TTC549 (cell line): ENCODE results near the gene CABLES2.
"Not testable (repeated sequence)": the region's sequence is repeated elsewhere in the genome, so short reads cannot be mapped to it uniquely, and the experiment has no call there.

Experiments used
- FAIRE-seq: peaks from 2 replicates; lab custom pipeline; 2012; peaks lifted over from hg19 to GRCh38; lab: Jason Lieb, UNC

Gene CABLES2

DNA sequence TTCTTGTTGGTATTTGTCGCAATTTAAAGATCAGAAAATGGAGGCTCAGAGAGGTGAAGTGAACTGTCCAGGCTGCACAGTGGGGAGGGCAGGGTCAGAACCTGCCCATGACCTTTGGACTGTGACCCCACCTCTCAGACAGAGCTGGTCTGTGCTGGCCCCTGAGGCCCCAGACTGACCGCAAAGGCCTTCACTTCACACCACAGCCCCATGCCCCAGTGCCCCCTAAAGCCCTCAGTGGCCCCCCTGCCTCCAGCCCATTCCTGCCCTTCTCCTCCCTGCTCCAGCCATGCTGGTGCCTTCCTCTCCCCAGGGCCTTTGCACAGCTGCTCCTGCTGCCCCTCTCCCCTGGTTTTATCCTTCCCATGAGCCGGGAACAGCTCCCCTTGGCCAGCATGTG, 29.6 kb upstream of the CABLES2 start:
- FAIRE-seq = no peak

DNA sequence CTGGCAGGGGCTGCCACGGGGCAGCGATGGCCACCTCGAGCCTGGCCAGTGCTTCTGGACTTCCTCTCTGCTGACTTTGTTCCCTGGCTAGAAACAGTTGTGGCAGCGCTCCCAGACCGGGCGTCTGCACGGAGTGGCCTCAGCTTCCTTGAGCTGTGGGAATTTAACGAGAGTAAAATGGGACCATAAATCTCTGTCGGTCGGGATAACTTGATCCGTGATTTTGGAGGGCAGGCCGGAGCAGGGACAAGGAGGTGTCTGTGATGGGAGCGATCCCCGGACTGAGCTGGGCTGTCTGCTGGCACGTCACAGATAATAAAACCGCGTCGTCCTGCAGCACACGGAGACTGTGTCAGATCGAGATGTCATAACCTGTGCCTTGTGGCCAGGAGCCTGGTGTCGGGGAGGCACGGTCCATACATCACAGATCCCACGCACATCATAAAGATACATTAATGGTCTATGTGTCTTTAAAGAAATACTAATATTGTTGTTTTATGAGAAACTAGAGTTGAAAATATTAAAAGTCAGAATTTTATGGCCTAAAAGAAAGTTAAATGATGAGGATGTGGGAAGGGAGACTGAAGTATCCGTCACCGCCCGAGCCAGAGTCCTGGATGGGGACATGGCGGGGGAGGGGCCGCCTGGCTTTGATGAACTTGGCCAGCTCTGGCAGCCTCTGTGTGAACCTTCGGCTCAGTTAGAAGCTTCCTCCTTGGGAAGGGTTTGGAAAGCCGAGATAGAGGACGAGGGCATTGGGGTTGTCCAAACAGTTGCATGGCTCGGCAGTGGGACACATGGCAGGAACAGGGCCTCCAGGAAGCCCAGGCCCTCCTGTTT, 26.8 kb upstream of the CABLES2 start:
- FAIRE-seq = no peak

DNA sequence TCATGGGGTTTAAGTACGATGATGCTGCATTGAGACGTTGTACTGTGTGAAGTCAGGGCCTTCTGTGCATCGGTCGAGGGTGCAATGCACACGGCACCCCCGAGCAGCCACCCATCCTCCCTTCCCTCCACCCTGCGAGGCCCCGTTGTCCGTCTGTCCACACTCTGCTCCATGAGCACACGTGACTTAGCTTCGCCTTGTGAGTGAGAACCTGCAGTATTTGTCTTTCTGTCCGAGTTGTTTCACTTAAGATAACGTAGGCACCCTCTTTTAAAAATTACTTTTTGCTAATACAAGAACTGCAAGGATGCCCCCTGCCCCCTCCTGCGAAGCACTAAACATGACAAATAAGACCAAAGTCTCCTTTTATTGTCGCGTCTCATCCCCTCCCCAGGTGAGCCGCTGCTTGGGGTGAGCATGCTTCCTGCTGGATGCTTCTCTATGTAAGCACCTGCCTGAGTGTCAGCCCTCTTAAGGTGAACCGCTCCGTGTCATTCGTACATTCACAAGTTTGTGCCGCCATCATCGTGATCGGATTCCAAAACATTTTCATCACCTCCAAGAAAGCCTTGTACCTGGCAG, 23.9 kb upstream of the CABLES2 start:
- FAIRE-seq = no peak

DNA sequence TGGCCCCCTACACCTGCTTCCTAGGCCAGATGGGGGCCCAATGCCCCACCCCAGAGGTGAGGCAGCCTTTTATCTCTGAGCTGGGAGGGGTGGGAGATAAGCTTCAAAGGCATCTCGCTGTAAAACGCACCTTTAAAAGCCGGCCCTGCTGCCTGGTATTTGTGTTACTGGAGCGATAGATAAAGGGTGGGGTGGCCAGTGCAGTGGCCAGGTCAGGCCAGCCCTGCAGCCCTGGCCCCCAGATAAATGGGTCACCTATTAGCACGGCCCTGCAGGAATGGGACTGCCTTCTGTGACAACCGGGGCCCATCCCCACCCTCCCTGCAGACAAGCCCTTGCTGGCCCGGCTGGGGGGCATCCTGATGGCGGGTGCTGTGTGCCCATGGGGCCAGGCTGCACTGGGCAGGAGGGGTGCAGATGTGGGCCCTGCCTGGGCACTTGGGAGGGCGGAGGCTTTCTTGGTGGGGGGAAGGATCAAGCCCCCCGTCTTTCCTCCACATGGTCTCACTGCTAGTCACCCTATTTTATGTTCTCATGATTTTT, 23.3 kb upstream of the CABLES2 start:
- FAIRE-seq = no peak

DNA sequence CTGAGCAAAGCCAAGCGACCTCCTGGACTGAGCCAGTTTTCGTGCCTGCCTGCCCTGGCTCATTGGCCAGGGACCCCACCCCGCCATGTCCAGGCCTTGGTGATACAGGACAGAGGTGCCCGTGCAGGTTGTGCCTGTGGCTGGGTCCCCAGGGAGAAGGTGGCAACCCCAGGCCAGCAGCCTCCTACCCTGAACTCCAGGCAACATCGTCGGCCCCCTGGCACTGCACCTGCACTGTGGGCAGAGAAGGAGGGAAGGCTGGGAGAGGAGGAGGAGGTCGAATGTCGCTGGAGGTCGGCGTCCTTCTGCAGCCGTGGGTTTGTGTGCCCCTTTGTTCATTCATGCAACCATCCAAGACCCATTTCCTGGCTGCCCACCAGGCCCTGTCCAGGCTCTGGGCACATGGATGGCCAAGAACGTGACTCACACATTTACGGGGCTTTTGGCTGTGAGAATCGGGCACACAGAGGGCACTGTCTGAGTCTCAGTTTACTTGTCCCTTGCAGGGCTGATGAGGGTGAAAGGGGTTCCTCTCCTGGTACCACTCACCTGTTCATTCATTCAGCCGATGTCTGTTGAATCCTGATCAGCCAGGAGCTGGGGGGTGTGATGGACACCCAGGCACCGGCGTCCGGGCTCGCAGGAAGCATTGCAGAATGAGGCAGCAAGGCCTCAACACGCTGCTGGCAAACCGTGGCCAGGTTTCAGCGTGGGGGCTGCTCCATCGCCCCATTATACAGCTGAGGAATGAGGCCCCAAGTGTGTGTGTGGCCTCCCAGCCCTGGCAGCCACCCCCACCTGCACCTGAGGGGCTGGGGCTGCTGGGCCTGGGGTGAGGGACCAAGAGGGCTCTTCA, 22.6 kb upstream of the CABLES2 start:
- FAIRE-seq = no peak

DNA sequence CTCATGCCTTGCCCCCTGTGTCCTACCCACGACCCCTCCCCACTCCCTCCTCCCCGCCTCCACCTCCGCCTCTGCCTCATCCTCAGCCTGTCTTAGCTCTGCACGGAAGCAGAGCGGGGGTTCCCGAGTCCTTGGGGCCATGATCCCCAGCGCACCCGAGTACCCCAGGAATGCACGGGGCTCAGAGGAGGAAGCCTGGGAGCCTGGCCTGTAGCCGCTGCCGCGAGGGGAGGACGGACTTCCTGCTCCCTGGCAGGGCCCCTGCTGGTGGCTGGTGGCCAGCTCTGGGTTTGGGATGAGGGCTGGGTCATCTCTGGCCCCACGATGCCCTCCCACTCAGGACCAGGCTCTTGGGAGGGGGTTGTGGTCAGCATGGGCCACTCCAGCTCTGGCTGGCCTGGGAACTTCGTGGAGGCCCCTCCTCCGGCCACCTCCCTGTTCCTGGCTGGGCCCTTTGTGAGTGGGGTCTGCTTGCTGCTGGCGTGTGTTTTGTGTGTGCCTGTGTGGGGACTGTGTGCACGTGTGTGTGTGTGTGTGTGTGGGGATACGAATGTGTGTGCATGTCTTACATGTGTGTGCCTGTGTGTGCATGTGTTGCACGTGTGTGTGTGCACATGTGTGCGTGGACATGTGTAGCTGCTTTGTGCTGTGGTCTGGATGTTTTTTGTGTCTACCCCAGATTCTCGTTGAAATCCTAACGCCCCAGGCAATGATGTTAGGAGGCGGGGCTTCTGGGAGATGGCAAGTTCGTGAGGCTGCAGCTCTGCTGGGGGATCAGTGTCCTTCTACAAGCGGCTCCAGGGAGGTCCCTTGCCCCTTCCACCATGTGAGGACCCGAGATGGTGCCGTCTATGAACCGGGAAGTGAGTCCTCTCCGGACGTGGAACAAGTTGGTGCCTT, 21.6 kb upstream of the CABLES2 start:
- no peak for FAIRE-seq

DNA sequence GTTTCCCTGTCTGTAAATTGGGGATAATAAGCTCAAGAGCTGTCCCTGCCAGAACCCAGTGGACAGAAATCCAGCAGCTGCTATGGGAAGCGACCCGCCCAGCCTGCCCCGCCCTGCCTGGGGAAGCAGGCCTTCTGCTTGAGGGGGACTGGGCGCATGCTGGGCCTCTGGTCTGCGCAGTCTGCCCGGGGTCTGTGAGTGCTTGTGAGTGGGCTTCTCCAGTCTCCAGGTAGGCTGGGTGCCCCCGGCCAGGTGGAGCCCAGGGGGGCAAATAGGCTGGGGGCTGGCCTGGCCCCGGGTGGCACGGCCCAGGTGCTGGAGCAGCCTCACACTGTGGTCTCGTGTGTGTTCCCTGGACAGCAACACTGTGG, 20.9 kb upstream of the CABLES2 start:
- no peak for FAIRE-seq

DNA sequence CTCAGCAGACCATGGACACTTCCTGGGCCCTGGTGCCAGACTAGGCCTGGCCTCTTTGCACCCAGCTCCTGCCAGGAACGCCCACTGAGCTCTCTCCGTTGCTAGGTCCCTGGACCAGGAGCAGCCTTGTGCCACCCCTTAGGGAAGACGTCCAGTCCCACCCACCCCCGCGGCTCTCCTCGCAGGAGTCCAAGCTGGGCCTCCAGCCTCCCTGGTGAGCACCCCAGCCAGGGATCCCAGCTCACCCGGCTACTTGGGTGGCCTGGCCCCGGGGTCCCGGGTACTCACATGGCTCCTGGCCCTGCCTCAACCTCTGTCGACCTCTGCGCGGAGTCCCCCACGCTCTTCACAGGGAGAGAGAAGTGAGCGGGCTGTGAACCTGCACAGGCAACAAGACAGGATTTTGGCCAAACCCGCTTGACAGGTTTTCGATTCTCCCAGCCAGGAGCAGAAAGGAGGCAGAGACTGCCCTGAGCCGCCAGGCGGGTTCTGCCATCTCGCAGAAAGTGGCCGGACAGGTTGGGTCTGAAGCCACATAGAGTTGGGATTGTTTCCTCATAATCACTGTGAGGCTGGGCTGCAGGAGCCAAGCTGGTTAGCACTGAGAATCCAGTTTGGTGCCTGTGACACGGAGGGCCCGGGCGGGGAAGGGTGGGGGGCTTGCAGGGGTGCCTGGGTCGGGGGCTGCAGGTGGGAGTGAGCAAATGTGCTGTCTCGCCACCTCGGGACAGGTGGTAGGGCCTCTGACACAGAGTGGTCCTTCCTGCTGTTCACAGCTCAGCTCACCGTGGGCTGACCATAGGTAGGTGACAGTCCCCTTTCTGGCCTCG, 20.3 kb upstream of the CABLES2 start, which contains the start of gene RBBP8NL:
TSS of gene RBBP8NL (minus strand) at position 368 of the 830 bp plus-strand sequence. CDS start 7,892 bp downstream, outside the sequence.
- FAIRE-seq = no peak

DNA sequence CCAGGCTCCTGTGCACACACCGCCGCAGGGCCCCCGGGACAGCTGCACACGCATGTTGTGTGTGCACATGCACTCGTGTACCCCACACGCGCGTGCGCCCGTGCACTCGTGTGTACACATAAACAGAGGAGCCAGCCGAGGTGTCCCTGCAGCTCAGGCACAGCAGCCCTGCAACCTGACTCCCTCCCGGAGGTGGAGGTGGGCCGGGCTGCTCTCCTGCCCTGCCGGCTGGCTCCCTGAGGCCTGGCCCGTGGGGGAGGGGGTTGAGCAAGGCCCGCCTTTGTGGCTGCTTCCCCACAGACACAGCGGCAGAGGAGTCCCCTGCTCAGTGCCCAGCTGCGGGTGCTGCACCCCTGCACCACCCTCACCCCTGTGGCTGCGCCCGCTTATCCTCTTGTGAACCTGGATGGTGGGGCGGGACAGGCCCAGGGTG, 19.6 kb upstream of the CABLES2 start:
- no peak for FAIRE-seq

DNA sequence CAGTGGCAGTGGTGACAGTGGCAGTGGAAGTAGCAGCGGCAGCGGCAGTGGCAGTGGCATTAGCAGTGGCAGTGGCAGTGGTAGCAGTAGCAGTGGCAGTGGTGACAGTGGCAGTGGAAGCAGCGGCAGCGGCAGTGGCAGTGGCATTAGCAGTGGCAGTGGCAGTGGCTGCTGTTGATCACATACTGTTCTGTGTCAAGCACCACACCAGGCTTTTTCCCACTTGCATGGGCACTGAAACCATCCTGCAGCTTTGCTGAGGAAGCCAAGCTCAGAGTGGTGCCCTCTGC, 18.9 kb upstream of the CABLES2 start:
- FAIRE-seq = not testable (repeated sequence)

DNA sequence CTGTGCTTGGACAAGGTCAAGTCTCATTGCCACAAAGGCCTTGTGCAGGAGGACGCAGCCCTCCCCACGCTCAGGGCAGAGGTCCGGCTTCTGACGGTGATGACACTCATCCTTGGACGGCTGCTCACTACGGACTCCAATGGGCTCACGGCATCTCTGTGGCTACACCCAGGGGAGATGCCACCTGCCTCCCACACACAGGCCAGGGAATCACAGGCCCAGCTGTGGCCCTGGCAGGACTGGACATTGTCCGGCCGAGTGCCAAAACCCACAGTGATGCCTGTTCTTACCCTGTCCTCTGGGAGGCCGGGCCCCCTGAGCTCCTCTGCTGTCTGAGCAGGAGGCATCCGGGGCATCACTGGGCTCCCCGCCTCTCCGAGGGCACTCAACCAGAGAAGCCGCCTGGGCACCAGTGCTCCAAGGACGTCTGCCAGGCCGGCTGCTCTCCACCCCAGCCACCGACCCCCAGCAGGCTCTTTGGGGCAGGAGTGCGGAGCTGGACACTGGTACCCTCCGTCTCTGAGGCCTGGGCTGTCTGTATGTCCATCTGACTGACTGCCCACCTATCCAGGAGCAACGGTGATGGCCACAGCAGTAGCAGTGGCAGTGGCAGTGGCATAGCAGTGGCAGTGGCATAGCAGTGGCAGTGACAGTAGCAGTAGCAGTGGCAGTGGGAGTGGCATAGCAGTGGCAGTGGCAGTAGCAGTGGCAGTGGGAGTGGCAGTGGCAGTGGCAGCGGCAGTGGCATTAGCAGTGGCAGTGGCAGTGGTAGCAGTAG, 18.4 kb upstream of the CABLES2 start:
- no peak for FAIRE-seq

DNA sequence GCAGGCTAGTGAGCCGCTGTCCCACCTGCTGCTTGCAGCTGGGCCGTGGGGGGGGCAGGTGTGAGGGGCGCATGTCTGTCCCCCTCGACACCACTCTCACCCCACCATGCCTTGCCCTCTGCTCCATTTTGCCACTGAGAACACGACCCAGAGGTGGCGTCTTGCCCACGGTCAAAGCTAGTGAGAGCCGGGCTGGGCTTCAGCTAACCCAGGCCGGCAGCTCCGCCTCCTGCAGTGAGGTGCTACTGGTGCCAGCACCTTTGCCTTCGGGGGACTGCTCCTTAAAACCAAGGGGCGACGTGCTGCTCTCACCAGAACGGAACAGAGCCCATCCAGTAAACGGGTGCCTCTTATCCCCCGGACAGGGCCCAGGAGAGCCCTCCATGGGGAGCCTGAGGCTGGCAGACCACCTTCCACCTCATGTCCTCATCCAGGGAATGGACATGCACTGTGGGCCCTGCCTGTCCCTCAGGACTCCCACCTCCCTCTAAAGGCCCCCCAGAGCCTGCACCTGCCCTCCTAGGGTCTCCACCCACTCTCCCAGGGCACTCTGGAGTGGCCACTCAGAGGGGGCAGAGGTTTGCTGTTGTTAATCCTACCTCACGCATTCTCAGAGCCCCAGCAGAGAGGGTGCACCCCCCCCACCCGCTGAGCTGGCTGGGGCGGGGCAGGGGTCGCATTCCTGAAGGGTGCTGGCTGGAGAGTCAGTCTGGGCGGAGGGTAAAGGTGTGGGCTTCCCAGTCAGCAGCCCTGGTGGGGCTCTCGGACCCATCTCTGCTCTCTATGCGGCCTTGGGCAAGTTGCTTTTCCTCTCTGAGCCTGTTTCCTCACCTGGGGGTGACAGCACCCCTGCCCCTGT, 17.4 kb upstream of the CABLES2 start:
- FAIRE-seq = no peak

DNA sequence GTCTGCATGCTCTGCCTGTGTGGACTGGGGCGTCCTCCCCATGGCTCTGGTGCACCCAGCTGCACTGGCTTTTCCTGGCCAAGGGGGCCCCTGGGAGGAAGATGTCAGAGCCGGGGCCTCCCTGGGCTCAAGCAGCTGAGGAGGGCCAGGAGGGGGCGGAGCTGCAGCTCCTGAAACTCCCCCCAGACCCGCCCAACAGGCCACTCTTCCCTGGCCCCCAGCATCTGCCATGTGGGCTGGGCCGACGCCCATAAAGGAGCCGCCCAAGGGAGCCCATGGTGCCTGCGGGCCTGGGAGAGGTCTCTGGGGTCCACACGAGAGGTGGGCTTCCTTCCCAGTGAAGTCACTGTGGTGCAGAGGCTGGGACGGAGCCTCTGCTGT, 16.2 kb upstream of the CABLES2 start:
- FAIRE-seq = no peak

DNA sequence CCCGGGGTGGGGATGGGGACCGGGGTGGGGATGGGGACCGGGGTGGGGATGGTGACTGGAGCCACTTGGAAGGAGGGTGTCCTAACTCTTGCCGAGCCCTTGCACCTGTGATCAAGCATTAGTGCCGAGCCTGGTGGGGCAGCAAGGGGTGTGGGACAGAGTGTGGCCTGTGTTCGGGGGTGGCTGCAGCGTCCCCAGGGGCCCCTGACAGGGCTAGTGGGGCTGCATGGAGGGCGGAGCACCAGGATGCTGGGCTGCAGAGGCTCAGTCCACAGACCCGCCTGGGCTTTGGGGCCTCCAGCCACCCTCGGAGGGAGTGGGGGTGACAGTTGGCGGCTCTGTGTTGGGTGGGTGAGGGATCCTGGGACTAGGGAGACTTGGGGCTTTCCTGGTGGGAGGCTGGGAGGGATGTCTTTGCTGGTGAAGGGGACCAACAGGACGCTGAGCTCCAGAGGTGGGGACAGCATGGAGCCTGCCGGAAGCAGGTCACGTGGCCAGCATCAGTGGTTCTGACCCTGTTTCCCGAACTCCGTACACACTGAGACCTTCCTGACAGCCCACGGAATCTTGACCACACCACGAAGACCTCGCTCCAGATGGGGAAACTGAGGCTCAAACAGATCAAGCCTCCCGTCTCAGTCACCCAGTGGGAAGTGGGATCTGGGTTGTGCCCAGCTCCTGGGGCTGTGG, 15.7 kb upstream of the CABLES2 start:
- no peak for FAIRE-seq

DNA sequence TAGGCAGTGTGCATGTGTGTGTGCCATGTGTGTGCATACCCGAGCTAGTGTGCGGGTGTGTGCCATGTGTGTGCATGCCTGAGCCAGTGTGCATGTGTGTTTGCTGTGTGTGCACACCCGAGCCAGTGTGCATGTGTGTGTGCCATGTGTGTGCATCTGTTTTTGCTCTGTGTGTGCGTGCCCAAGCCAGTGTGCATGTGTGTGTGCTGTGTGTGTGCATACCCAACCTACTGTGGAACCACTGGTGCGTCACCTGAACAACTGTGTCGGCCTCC, 14.6 kb upstream of the CABLES2 start:
- no peak for FAIRE-seq

DNA sequence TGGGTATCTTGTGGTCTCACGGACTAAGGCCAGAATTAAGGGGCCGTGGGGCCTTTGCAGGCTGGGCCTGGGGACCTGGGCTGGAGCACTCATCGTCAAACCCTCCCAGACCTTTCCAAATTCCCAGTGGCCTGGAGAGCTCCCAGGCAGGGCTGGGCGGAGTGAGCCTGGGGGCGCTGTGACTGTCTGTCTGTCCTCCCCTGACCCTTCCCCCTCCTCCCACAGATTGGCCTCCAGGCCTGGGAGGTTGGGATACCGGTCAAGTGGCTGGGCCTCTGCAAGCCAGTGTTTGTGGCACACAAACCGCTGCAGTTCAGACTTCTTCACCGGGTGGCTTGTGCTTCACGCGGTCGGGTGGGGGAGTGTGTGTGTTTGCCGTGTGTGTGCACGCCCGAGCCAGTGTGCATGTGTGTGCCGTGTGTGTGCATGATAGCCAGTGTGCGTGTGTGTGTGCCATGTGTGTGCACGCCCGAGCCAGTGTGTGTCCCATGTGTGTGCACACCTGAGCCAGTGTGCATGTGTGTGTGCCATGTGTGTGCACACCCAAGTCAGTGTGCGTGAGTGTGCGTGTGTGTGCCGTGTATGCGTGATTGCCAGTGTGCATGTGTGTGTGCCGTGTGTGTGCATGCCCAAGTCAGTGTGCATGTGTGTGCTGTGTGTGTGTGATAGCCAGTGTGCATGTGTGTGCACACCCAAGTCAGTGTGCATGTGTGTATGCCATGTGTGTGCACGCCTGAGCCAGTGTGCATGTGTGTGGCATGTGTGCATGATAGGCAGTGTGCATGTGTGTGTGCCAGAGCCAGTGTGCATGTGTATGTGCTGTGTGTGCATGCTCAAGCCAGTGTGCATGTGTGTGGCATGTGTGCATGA, 14.0 kb upstream of the CABLES2 start:
- no peak for FAIRE-seq

DNA sequence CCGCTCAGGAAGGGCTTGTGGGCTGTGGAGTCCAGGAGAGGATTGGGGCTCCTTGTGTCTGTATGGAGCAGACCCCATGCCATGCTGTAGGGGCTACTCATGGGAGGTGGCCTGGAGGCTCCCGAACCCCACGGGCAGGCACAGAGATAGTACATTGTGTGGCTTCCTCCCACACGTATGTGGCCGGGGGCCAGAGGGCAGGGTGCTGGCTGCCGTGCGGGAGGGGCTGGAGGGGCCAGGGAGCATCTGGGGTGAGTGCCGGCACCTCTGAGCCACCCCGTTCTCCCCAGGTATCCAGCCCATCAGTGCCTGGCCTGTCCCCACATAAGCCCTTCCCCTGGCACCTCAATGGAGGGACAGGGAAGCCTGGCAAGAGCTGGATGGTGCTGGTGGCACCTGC, 12.7 kb upstream of the CABLES2 start:
- no peak for FAIRE-seq
